ENCODE measurements around the gene SGCB. TPM values are rescaled to one million over a fixed set of nuclear protein-coding genes. Genes with fewer than 3 reads are reported as not detected.

SGCB gene
- total RNA-seq, 2 donors from 2014 or later: 23.7 to 35.4 TPM

DNA sequence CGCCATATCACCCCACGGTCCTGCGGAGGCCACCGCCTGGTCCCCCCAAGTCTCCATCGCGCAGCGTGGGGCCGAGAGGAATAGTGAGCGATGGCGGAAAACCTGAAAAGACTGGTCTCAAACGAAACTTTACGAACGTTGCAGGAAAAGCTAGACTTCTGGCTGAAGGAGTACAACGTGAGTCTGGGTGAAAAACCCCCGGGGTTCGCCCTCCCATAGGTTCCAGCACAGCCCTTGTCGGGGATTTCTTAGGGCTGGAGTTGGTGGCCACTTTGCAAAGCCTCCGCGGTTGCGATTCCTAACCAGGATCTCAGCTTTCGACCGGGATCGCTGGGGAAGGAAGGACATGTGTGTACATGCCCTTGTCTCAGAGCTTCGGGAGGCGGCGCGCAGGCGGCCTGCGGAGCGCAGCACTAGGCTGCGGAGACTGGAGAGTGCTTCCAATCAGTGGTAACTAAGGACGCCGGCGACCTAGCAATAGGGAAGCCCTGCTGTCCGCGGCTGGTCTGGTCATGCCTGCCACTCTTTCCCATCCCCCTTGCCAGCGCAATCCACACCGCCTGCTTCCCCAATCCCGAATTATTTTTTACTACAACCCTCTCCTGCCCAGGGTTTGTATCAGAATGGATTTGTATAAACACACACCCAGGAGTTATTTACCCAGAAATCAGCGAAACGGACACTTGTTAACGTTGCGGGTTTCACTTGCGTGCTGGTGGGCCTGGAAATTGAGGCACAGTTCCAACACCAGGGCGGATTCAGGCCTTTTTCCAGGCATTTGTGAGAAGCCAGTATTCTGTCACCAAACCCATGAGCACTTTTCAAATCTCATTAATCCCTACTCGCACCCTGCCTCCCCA is 13.7 kb upstream of the SGCB start:
- H3K4me3 ChIP-seq: peak overlapping the region; percentile 47
- peak overlapping the region; percentile 76 to 87 for H3K9ac ChIP-seq (ENCODE audit: low read depth in 2 of 2, low read length in 2 of 2)
- H3K27me3 ChIP-seq: no peaks in the 10 kb centered on the region
- intact Hi-C loops (cut with DNase I): no loop called here
- H3K4me1 ChIP-seq: no peaks in the 10 kb centered on the region
- TF ChIP-seq, protein P1, sequence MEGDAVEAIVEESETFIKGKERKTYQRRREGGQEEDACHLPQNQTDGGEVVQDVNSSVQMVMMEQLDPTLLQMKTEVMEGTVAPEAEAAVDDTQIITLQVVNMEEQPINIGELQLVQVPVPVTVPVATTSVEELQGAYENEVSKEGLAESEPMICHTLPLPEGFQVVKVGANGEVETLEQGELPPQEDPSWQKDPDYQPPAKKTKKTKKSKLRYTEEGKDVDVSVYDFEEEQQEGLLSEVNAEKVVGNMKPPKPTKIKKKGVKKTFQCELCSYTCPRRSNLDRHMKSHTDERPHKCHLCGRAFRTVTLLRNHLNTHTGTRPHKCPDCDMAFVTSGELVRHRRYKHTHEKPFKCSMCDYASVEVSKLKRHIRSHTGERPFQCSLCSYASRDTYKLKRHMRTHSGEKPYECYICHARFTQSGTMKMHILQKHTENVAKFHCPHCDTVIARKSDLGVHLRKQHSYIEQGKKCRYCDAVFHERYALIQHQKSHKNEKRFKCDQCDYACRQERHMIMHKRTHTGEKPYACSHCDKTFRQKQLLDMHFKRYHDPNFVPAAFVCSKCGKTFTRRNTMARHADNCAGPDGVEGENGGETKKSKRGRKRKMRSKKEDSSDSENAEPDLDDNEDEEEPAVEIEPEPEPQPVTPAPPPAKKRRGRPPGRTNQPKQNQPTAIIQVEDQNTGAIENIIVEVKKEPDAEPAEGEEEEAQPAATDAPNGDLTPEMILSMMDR (IDR thresholded peaks at IDR 0.05): no peak
- no peaks in the 10 kb centered on the region for H3K9me3 ChIP-seq
- peak overlapping the region; percentile 7 for H3K27ac ChIP-seq
- DNase-seq: peak; percentile 84
- no peaks in the 10 kb centered on the region for H3K36me3 ChIP-seq

DNA sequence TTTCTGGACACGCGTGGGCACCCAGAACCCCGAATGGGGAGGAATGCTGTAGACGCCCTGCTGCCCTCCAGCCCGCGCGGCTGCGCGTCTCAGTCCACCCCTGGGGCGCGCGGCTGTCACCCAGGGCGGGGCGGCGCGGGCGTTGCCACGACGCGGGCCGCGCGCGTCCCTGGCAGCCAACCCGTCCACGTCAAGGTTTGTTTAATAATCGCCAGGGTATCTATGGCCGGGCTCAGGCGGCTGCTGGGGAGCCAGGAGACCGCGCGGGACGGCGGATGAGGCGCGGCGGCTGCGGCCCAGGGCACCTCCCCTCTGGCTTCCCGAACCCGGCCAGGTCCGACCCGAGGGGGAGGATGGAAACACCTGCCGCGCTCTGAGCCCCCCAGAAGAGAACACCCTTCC is 13.1 kb upstream of the SGCB start, which contains the start of gene SPATA18:
SPATA18 (plus strand) TSS at position 92 of the 402 bp plus-strand sequence. CDS start 401 bp downstream, outside the sequence.
- TF ChIP-seq, protein P1 (IDR thresholded peaks at IDR 0.05): no peak
- no peaks in the 10 kb centered on the region for H3K36me3 ChIP-seq
- H3K9me3 ChIP-seq: no peaks in the 10 kb centered on the region
- no peaks in the 10 kb centered on the region for H3K4me1 ChIP-seq
- no peaks in the 10 kb centered on the region for H3K27me3 ChIP-seq
- H3K9ac ChIP-seq (ENCODE audit: low read depth in 2 of 2, low read length in 2 of 2): peak within 1 kb of the TSS; percentile 76 to 87
- H3K27ac ChIP-seq: peak within 1 kb of the TSS; percentile 7
- intact Hi-C loops (cut with DNase I): no loop called here
- peak; percentile 50 for DNase-seq
- H3K4me3 ChIP-seq: peak within 1 kb of the TSS; percentile 47

DNA sequence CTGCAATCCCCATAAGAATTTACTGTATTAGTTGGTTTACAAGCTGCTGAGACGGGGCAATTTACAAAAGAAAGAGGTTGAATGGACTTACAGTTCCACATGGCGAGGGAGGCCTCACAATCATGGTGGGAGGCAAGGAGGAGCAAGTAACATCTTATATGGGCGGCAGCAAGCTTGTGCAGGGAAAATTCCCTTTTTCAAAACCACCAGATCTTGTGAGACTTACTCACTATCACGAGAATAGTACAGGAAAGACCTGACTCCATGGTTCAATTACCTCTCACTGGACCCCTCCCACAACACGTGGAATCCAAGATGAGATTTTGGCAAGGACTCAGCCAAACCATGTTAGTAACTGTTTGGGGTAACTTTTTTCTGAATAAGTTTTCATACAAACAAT is 11.2 kb upstream of the SGCB start:
- no peak overlapping the region for H3K27ac ChIP-seq
- no peak overlapping the region for H3K9ac ChIP-seq (ENCODE audit: low read depth in 2 of 2, low read length in 2 of 2)
- DNase-seq: no peak
- no peaks in the 10 kb centered on the region for H3K36me3 ChIP-seq
- no peaks in the 10 kb centered on the region for H3K4me1 ChIP-seq
- no peak overlapping the region for H3K4me3 ChIP-seq
- TF ChIP-seq, protein P1 (IDR thresholded peaks at IDR 0.05): no peak
- intact Hi-C loops (cut with DNase I): no loop called here
- H3K27me3 ChIP-seq: no peaks in the 10 kb centered on the region
- no peaks in the 10 kb centered on the region for H3K9me3 ChIP-seq

DNA sequence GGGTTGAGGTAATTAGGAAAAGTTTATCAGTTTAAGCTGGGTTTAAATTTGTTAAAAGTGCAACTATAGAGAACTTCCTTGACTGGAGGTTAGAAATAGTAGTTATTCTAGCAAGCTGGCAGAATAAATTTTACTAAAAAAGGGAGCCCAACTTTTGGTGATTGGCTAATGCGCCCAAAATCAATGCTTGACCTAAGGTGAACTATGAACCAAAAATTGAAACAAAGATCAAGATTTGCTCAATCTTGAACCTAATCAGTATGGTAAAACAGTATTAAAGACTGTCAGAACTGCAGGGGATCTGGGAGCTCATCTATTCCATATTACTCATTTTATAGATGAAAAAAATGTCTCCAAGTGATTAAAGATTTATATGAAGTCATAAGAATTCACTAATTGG is 6.9 kb upstream of the SGCB start:
- intact Hi-C loops (cut with DNase I): no loop called here
- Histone ChIP-seq H3K4me3 (no peak overlapping the region), H3K36me3 (no peaks in the 10 kb centered on the region), H3K27me3 (no peaks in the 10 kb centered on the region), H3K27ac (no peak overlapping the region), H3K9ac (ENCODE audit: low read depth in 2 of 2, low read length in 2 of 2) (no peak overlapping the region), H3K4me1 (no peaks in the 10 kb centered on the region), H3K9me3 (no peaks in the 10 kb centered on the region)
- TF ChIP-seq, protein P1 (IDR thresholded peaks at IDR 0.05): no peak
- no peak for DNase-seq

DNA sequence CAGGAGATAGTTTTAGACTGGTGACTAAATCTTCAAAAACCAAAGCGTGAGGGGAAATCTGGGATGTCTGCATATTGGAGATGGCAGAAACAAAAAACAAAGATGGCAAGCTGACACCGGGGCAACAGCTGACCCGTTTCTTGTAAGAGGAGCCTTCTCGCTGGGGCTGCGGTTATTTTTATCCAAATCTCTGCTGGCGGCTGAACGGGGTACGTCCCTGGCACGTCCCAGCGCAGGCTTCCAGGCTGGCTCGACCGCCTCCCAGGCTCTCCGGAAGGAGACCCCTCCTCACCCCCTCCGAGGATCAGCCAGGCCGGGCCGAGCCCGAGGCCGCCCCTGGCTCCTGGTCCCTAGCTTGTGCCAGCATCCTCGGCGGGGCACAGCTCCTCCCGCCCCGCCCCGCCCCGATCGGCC is 403 bp downstream of the SGCB start:
- intact Hi-C loops (cut with DNase I): no loop called here
- no peaks in the 10 kb centered on the region for H3K27me3 ChIP-seq
- H3K4me1 ChIP-seq: no peaks in the 10 kb centered on the region
- DNase-seq: peak; percentile 33
- H3K36me3 ChIP-seq: no peaks in the 10 kb centered on the region
- peak overlapping the region; percentile 43 to 71 for H3K9ac ChIP-seq (ENCODE audit: low read depth in 2 of 2, low read length in 2 of 2)
- peak overlapping the region; percentile 73 for H3K4me3 ChIP-seq
- peak overlapping the region; percentile 41 for H3K27ac ChIP-seq
- TF ChIP-seq, protein P1 (IDR thresholded peaks at IDR 0.05): no peak
- H3K9me3 ChIP-seq: no peaks in the 10 kb centered on the region

All from colonic mucosa (tissue), 4 donors.